Measurements from ENCODE around the gene OR6C76.
"Not testable (repeated sequence)": the region's sequence is repeated elsewhere in the genome, so short reads cannot be mapped to it uniquely, and the experiment has no call there.

DNA sequence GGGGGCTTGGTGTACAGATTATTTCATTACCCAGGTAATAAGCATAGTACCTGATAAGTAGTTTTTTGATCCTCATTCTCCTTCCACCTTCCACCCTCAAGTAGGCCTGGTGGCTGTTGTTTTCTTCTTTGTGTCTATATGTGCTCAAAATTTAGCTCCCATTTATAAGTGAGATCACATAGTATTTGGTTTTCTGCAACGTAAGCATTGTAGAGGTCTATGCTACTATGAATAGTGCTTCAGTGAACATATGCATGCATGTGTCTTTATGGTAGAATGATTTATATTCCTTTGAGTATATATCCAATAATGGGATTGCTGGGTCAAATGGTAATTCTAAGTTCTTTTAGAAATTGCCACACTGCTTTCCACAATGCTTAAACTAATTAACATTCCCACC, 16.9 kb upstream of the OR6C76 start:
- not testable (repeated sequence) for TF ChIP-seq CHD1 (IDR thresholded peaks at IDR 0.05; ENCODE audit: low read depth, low read length)
- TF ChIP-seq, protein P1, sequence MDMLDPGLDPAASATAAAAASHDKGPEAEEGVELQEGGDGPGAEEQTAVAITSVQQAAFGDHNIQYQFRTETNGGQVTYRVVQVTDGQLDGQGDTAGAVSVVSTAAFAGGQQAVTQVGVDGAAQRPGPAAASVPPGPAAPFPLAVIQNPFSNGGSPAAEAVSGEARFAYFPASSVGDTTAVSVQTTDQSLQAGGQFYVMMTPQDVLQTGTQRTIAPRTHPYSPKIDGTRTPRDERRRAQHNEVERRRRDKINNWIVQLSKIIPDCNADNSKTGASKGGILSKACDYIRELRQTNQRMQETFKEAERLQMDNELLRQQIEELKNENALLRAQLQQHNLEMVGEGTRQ (IDR thresholded peaks at IDR 0.05; ENCODE audit: low read length) = not testable (repeated sequence)

All from H1 (cell line).